ENCODE results near the gene SLC20A1. TPM values are rescaled to one million over a fixed set of nuclear protein-coding genes. Genes with fewer than 3 reads are reported as not detected.
A peak's percentile ranks its signal among the peaks of the same experiment; 100 is the strongest.
"Not testable (repeated sequence)": the region's sequence is repeated elsewhere in the genome, so short reads cannot be mapped to it uniquely, and the experiment has no call there.

Gene SLC20A1
- total RNA-seq, 1 donor from 2014 or later, result 114 TPM

DNA sequence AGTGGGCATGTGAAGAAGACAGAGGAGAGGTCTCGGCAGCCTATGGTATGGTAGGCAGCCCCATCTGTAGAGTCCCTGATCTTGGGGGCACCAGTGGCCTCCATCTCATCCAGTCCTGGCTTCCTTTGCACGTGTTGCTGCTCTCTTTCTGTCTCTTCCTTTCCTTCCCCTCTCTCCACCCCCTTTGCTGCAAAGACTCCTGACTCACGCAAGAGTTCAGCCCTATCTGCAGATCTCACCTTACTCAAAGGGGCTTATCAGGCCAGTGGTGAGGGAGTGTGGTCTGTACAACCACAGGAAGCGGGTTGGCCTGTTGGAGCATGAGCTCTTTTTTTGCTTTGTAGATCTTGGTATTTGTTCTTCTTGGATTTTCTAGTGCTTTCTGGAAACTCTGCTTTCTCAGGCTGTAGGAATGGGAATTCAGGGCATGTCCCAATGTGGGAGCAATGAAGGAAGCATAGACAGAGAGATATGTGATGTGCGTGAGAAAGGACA, 60.5 kb downstream of the SLC20A1 start:
- no peaks in the 10 kb centered on the region for H3K4me1 Mint-ChIP-seq
- H3K27me3 Mint-ChIP-seq (ENCODE audit: low read depth), result peaks cover 6% of the 10 kb centered on the region
- no peaks in the 10 kb centered on the region for H3K9me3 Mint-ChIP-seq
- H3K4me3 Mint-ChIP-seq, result no peak overlapping the region
- no peak overlapping the region for H3K27ac Mint-ChIP-seq (ENCODE audit: unreplicated experiment)
- TF ChIP-seq, protein P1, sequence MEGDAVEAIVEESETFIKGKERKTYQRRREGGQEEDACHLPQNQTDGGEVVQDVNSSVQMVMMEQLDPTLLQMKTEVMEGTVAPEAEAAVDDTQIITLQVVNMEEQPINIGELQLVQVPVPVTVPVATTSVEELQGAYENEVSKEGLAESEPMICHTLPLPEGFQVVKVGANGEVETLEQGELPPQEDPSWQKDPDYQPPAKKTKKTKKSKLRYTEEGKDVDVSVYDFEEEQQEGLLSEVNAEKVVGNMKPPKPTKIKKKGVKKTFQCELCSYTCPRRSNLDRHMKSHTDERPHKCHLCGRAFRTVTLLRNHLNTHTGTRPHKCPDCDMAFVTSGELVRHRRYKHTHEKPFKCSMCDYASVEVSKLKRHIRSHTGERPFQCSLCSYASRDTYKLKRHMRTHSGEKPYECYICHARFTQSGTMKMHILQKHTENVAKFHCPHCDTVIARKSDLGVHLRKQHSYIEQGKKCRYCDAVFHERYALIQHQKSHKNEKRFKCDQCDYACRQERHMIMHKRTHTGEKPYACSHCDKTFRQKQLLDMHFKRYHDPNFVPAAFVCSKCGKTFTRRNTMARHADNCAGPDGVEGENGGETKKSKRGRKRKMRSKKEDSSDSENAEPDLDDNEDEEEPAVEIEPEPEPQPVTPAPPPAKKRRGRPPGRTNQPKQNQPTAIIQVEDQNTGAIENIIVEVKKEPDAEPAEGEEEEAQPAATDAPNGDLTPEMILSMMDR (conservative IDR thresholded peaks at IDR 0.05), result no peak
- H3K36me3 Mint-ChIP-seq (ENCODE audit: low read depth), result no peaks in the 10 kb centered on the region
- no peak for DNase-seq (ENCODE audit: low read depth, low spot score)

DNA sequence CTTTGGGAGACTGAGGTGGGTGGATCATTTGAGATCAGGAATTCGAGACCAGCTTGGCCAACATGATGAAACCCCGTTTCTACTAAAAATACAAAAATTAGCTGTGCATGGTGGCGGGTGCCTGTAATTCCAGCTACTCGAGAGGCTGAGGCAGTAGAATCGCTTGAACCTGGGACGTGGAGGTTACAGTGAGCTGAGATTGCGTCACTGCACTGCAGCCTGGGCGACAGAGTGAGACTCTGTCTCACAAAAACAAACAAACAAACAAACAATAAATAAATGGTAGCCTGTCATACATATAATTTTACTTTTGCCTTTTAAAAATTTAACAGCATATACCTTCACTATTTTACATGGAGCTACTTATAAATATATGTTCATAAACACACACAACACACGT, 61.2 kb downstream of the SLC20A1 start:
- not testable (repeated sequence) for H3K36me3 Mint-ChIP-seq (ENCODE audit: low read depth)

DNA sequence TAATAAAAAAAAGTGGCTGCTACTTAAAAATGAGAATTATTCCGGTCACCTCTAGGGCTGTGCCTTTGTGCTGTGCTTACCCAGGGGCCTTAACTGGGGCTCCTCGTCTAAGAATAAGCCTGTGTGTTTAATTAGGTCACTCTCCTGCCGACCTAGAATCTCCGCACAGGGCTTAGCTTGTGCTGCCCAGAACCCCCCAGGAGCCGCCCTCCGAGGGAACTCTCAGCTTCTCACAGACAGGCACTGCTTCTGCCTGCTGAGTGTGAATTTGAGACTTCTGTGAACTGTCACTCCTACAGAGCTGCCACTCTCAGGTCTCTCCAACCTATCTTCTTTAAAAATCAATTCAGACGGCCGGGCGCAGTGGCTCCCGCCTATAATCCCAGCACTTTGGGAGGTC, 63.2 kb downstream of the SLC20A1 start:
- TF ChIP-seq, protein P1 (conservative IDR thresholded peaks at IDR 0.05), result no peak
- DNase-seq (ENCODE audit: low read depth, low spot score), result no peak
- no peaks in the 10 kb centered on the region for H3K36me3 Mint-ChIP-seq (ENCODE audit: low read depth)

More for the DNA sequence above, 61.2 kb downstream of the SLC20A1 start:
- DNase-seq (ENCODE audit: low read depth, low spot score); H3K4me3 Mint-ChIP-seq; H3K27ac Mint-ChIP-seq (ENCODE audit: unreplicated experiment); H3K9me3 Mint-ChIP-seq; H3K27me3 Mint-ChIP-seq (ENCODE audit: low read depth); H3K4me1 Mint-ChIP-seq: not testable (repeated sequence)

DNA sequence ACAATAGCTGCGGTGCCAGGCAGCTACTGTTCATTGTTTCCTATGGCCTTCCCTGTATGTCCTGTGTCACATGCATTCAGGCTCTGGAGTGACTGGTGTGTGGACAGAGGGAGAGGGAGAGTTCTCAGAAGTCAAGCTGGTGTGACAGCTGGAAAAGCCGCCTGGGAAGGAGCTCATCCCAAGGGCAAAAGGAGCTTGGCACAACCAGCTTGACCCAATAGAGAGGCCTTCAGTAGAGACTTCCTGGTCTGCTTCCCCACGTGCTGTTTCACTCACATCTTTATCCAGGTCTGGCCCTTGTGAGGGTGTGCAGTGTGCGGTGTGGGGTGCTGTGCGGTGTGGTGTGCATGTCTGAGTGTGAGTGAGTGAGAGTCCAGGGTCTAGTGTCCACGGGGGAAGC, 64.0 kb downstream of the SLC20A1 start:
- Mint-ChIP-seq H3K27me3 (ENCODE audit: low read depth) (peaks cover 6% of the 10 kb centered on the region), H3K4me3 (no peak overlapping the region), H3K4me1 (peaks cover 9% of the 10 kb centered on the region), H3K9me3 (no peaks in the 10 kb centered on the region), H3K27ac (ENCODE audit: unreplicated experiment) (no peak overlapping the region), H3K36me3 (ENCODE audit: low read depth) (no peaks in the 10 kb centered on the region)
- TF ChIP-seq, protein P1 (conservative IDR thresholded peaks at IDR 0.05), result no peak
- no peak for DNase-seq (ENCODE audit: low read depth, low spot score)

More for the DNA sequence above, 63.2 kb downstream of the SLC20A1 start:
- Mint-ChIP-seq H3K27ac (ENCODE audit: unreplicated experiment) (no peak overlapping the region), H3K27me3 (ENCODE audit: low read depth) (peaks cover 6% of the 10 kb centered on the region), H3K4me1 (peaks cover 9% of the 10 kb centered on the region), H3K4me3 (no peak overlapping the region), H3K9me3 (no peaks in the 10 kb centered on the region)

DNA sequence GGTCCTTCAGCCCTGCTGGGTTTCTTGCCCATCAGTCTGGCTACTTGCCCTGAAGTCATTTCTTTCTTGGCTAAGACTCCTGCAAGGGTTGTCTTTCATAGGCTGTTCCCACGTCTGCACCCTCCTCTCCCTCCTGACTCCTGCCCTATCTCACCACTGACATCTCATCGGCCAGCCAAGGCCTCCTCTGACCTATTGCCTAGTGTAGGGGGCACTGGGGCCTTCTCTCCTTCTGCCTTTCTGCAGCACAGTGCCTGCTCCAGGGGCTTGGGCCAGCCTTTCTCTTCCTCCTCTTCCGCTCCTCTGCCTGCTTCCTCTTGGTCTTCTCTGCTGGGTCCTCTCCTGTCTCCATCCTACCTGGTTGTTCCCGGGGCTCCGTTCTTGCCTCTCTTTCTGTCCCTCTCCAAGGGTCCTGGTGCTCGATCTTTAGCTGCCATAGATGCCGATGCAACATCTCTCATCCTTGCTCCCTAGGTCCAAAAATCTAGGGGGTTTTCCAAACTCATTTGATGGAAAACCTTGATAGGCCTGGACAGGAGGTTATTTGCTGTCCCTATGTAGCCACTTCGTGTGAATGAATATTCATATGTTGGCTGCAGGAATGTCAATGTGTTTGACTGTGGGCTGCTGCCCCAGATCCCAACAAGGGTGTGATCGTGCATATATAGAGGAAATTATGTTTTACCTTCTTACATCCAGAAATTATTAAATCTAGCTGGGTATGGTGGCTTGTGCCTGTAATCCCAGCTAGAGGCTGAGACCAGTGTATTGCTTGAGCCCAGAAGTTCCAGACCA, 65.4 kb downstream of the SLC20A1 start:
- Mint-ChIP-seq H3K4me3 (no peak overlapping the region), H3K36me3 (ENCODE audit: low read depth) (no peaks in the 10 kb centered on the region), H3K4me1 (peaks cover 9% of the 10 kb centered on the region), H3K9me3 (no peaks in the 10 kb centered on the region), H3K27me3 (ENCODE audit: low read depth) (peaks cover 5% of the 10 kb centered on the region), H3K27ac (ENCODE audit: unreplicated experiment) (peak overlapping the region; percentile 51)
- TF ChIP-seq, protein P1 (conservative IDR thresholded peaks at IDR 0.05), result no peak
- DNase-seq (ENCODE audit: low read depth, low spot score), result no peak

DNA sequence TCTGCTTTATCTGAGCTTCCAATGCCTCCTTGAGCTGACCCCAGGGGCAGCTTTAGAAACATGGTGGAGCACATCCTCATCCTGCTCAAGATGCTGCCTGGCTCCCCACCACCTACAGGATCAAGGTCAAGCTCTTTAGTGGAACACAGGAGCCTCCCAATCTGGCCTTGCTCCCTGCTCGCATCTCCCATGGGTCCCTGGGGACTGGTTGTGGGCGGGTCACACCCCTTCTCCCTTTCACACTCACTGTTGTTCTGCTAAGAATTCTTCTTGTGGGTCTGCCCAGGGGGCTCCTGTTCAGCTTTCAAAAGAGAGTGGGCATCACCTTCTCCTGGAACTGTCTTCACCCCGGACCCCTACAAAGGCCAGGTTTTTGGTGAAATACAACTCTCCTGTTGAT, 66.7 kb downstream of the SLC20A1 start:
- no peak overlapping the region for H3K4me3 Mint-ChIP-seq
- no peak overlapping the region for H3K27ac Mint-ChIP-seq (ENCODE audit: unreplicated experiment)
- no peak for DNase-seq (ENCODE audit: low read depth, low spot score)
- no peaks in the 10 kb centered on the region for H3K9me3 Mint-ChIP-seq
- no peaks in the 10 kb centered on the region for H3K36me3 Mint-ChIP-seq (ENCODE audit: low read depth)
- peaks cover 2% of the 10 kb centered on the region for H3K27me3 Mint-ChIP-seq (ENCODE audit: low read depth)
- peaks cover 9% of the 10 kb centered on the region for H3K4me1 Mint-ChIP-seq
- TF ChIP-seq, protein P1 (conservative IDR thresholded peaks at IDR 0.05), result no peak
